GM19324 (cell line): Measurements from ENCODE around the gene CBX5.
A peak's percentile ranks its signal among the peaks of the same experiment; 100 is the strongest.
"Not testable (repeated sequence)": the region's sequence is repeated elsewhere in the genome, so short reads cannot be mapped to it uniquely, and the experiment has no call there.

ENCODE experiments used
- ATAC-seq: cut with Tn5 transposase; IDR thresholded peaks from one replicate; pipeline ENCODE4 v1.9.1; 2021; ENCODE audit warnings: mild to moderate bottlenecking, moderate library complexity; ENCODE audit not compliant: unreplicated experiment, low FRiP score

CBX5 gene

GRCh38 chr12:54272214-54272613 lies 7.7 kb downstream of the CBX5 start:
- ATAC-seq, result no peak

GRCh38 chr12:54270345-54270744 lies 9.6 kb downstream of the CBX5 start:
- no peak for ATAC-seq

DNA sequence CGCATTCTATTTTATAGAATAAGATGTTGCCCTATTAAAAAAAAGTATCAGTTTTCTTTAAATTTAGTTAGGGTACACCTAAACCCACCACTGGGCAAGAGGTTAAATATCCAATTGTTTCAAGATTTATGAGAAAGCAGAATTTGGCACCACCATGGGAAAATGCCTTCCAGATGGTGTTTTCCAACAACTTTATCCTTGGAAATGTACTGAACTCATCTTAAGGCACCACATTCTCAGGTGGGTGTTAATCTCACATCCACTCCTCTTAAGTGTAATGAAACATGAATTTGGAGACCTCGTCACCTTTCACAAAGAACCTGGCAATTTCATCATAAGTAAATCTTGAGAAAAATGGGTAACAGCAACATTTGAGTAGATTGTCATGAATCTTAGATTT lies 13.1 kb downstream of the CBX5 start:
- no peak for ATAC-seq

- ATAC-seq, result no peak
Measured at GRCh38 chr12:54265364-54265812, 14.5 kb downstream of the CBX5 start.

- ATAC-seq, result no peak
Measured at GRCh38 chr12:54262403-54262925, 17.5 kb downstream of the CBX5 start.

DNA sequence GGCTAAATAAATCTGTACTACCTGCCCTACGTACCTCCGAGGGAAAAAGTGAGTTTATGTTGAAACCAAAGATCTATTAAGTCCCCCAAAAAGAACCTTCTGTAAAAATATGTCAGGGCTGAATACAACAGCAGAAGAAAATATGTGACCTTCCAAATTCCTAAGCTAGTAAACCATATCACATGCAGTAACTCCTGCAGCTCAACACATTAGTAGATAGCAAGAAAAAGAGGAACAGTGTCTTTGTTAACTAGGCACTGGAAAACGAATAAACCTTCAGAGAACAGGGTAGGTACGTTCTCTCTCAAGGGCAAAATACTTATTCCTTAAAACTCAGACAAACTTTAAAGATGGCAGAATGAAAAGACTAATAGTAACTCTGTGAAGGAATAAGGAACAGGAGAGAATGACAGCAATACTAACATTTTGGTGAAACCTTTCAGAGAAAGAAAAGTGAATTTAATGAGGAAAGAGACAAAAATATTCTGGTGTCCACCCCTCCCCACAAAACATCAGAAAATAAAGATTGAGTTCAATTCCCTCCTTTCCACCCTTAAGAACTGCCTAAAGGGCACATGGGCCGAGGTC lies 18.0 kb downstream of the CBX5 start:
- ATAC-seq, result no peak

- ATAC-seq, result peak; percentile 69
Measured at GRCh38 chr12:54259194-54260011, 20.5 kb downstream of the CBX5 start.

- no peak for ATAC-seq
Measured at GRCh38 chr12:54258201-54258681, 21.7 kb downstream of the CBX5 start.

- ATAC-seq, result no peak
Measured at GRCh38 chr12:54257332-54257731, 22.6 kb downstream of the CBX5 start.

DNA sequence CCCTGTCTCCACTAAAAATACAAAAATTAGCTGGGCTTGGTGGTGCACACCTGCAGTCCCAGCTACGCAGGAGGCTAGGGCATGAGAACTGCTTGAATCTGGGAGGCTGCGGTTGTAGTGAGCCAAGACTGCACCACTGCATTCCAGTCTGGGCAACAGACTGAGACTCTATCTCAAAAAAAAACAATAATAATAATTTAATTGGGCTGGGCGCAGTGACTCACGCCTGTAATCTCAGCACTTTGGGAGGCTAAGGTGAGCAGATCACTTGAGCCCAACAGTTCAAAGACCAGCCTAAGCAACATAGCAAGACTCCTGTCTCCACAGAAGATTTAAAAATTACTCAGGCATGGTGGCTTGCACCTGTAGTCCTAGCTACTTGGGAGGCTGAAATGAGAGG lies 26.7 kb downstream of the CBX5 start:
- no peak for ATAC-seq

- no peak for ATAC-seq
Measured at GRCh38 chr12:54251667-54252284, 28.1 kb downstream of the CBX5 start.

- no peak for ATAC-seq
Measured at GRCh38 chr12:54249489-54249888, 30.4 kb downstream of the CBX5 start.

- no peak for ATAC-seq
Measured at GRCh38 chr12:54246011-54246641, 33.8 kb downstream of the CBX5 start.

DNA sequence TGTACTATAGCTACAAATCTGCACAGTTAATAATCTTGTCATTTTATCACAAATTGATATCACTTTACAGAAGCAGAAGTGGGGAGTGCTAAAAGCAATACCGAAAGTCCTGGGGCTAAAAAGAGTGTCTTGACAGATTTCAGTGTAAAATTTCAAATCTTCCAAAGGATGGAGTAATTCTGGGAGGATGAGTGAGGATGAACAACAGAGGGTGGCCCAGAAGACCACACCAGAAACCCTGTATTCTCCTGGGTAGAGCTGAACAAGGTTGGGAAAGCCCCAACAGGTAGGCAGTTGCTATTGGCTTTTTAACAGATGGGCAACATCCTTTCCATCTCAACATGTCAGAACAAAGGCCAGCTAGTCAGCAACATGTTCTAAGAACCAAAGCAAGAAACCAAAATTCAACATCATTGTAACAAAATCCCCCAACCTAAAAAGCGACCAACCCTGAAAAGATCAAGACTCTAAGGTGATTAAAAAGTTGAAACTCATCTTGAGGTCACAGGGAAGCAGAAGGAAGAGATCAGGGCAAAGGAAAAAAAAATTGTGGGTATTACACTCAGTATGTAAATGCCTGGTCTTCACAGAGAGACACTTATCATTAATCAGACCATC lies 38.8 kb downstream of the CBX5 start:
- ATAC-seq, result peak; percentile 48

DNA sequence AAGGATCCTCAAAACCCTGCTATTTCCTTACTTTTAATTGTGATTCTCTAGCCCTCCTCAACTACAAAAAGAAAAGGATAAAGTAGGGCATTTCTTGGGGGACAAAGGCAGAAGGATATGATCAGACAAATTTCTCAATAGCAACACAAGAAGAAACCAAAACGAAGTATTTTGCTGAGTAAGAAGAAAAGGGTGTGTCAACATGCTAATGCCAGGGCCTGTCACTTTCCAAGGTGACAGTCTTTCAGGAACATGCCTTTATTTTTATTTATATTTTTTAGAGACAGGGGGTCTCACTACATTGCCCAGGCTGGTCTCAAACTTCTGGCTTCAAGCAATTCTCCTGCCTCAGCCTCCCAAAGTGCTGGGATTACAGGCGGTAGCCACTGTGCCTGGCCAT lies 39.8 kb downstream of the CBX5 start:
- ATAC-seq, result no peak

DNA sequence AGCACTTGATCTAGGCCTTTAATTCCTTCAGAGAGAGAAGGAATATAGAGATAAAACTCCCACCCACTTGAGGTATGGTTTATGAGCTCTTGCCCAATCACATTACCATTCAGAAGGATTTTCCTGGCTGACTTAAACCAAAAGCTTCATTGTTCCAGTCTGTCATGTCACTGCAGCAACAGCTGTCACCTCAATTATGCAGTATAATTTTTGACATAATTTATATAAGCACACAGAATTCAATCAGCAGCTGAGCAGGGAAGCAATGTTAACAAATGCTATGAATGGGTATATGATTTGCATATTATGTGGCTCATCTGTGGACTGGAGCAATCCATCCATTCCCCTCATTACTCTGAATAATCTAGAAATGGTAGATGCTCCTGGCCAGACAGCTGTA lies 40.3 kb downstream of the CBX5 start:
- no peak for ATAC-seq

GRCh38 chr12:54238531-54238930 lies 41.4 kb downstream of the CBX5 start:
- no peak for ATAC-seq

DNA sequence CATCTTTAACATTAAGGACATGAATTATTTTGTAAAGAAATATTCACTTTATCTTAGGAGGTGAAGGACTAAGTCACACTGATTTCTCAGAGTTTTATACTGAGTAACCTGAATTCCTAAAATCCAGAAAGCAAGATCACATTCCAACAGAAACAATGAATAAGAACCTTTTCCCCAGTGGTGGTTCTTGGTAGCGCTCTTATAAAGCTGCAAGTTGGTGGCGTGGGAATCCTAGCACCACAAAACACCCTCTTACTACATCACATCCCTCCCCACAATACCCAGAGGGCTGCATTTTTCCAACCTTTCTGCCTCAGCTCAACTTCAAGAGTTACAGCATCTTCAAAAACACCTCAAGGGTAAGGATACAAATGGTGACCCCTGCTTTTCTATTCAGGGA lies 47.1 kb downstream of the CBX5 start:
- no peak for ATAC-seq

- not testable (repeated sequence) for ATAC-seq
Measured at GRCh38 chr12:54231269-54231668, 48.7 kb downstream of the CBX5 start.

- no peak for ATAC-seq
Measured at GRCh38 chr12:54230555-54230954, 49.4 kb downstream of the CBX5 start.
